GM21529 (cell line): ENCODE measurements around the gene MAP1LC3B.

ENCODE experiments used
- ATAC-seq: cut with Tn5 transposase; IDR thresholded peaks from one replicate; pipeline ENCODE4 v1.9.1; 2021; ENCODE audit not compliant: unreplicated experiment

MAP1LC3B gene

DNA sequence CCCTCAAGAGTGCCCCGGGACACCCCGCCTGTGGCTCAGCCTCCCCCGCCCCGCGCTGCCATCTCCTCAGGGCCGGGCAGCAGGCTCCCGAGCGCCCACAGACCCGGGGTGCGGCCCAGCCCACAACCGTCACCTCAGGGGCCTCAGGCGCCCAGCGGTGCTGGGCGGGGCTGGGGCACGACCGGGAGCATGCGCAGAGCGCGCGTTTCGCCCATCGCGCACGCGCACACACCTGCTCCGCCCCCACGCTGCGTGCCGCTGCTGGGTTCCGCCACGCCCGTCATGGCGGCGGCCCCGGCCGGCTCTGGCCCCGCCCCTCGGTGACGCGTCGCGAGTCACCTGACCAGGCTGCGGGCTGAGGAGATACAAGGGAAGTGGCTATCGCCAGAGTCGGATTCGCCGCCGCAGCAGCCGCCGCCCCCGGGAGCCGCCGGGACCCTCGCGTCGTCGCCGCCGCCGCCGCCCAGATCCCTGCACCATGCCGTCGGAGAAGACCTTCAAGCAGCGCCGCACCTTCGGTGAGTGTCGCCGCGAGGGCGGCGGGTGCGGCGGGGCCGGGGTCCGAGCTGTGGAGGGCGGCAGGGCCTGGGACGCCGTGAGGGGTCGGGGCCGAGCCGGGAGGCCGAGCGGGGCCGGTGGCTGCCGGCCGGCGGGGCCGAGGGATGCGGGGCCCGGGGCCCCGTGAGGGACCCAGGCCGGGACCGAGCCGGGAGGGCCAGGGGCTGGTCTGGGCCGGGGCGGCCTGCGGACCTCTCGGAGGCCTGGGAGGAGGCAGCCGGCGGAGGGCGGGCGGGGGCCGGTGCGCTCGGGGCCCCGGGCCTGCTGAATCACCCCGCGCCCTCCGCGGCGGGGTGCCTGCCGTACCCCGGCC, at the start of gene MAP1LC3B:
TSS of gene MAP1LC3B (plus strand) at position 387 of the 871 bp plus-strand sequence. CDS start at position 479, 92 bp downstream.
- ATAC-seq, result peak; percentile 50

- no peak for ATAC-seq
These were observed 49.6 kb upstream of the MAP1LC3B start for GRCh38 chr16:87342504-87342903.

DNA sequence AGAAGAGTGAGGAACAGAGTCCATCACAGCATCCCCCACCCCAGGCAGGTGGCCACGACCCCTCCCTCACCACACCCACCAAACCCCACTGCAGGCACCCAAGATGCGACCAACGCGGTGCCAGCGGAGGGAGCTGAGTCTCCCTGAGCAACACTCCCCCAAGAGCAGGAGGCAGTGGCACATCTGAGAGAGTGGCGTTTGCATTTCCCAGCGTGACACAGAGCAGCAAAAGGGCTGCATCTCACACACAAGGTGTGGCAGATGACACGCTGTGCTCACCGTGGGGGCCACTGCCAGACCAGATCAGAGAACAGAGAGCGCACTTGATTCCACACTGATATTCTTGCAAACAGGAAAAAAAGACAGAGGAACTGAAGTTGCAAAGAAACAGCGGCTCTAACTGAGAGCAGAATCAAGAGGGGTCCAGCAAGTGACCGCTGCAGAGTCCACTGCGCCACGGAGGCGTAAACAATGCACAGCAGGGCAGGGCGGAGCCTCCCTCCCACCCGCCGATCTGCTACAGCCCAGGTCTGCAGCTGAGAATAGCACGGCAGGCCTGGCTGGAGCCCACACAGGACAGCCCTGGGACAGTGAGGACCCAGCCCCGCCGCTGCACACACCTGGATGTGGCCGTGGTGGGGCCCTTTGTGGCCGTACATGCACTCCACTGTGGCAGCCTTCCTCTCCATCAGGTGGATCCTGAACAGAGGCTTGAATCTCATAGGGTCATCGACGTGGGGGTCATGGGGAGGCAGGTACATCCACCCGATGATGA, 49.0 kb upstream of the MAP1LC3B start:
- ATAC-seq, result no peak

- no peak for ATAC-seq
These were observed 48.4 kb upstream of the MAP1LC3B start for GRCh38 chr16:87343753-87344050.

GRCh38 chr16:87344165-87344930, 47.8 kb upstream of the MAP1LC3B start:
- no peak for ATAC-seq

GRCh38 chr16:87344931-87345631, 47.1 kb upstream of the MAP1LC3B start:
- ATAC-seq, result no peak

GRCh38 chr16:87345726-87346424, 46.3 kb upstream of the MAP1LC3B start:
- ATAC-seq, result no peak

GRCh38 chr16:87346517-87347060, 45.5 kb upstream of the MAP1LC3B start:
- no peak for ATAC-seq

- ATAC-seq, result no peak
These were observed 44.1 kb upstream of the MAP1LC3B start for GRCh38 chr16:87347932-87348615.

- no peak for ATAC-seq
These were observed 43.4 kb upstream of the MAP1LC3B start for GRCh38 chr16:87348616-87349157.

- no peak for ATAC-seq
These were observed 42.1 kb upstream of the MAP1LC3B start for GRCh38 chr16:87350031-87350430.

DNA sequence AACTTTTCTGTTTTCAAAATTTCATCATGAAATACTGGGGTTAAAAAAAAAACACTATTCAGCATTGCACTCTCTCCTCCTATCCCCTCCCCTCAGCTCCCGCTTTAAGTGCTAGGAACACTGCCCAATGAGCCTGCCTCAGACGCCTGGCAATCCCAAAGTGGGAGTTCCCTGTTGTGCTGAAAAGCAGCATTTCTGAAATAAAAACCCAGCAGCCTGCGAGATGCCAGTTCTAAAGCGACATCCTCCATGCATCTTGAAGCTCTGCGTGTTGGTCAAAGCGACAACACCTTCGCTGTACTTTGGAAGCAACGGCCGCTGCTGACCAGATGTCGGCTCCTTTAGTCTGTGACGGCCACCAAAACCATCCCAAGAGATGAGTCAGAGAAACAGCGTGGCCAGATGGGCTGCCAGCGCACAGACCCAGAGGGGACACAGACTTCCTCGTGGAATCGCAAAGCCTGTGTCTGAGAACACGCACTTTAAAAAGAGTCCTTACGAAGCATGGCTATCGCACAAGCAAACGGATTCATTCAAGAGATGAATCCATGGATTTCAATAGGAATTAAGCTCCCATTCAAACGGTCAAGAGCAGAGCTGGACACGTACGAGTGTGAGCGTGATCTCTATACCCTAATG, 41.3 kb upstream of the MAP1LC3B start:
- ATAC-seq, result no peak

- no peak for ATAC-seq
These were observed 40.8 kb upstream of the MAP1LC3B start for GRCh38 chr16:87351320-87351698.

GRCh38 chr16:87352818-87353217, 39.3 kb upstream of the MAP1LC3B start:
- no peak for ATAC-seq

- no peak for ATAC-seq
These were observed 38.5 kb upstream of the MAP1LC3B start for GRCh38 chr16:87353613-87354012.

DNA sequence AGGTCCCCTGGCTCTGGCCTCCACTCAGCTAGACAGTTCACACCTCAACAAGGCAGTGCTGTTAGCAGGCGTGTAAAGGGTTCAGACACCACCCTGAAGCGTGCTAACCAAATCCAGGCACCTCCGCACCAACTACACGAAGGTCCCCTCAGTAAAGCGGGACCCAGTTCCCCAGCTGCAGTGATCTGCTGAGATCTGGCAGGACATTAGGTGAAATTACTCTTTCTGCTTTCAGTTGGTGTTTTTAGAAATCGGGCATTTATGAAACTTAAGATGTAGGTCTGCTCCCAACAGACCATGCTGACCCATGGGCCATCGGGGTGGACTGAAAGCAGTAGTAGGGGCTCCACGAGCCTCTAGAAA, 35.7 kb upstream of the MAP1LC3B start:
- no peak for ATAC-seq

DNA sequence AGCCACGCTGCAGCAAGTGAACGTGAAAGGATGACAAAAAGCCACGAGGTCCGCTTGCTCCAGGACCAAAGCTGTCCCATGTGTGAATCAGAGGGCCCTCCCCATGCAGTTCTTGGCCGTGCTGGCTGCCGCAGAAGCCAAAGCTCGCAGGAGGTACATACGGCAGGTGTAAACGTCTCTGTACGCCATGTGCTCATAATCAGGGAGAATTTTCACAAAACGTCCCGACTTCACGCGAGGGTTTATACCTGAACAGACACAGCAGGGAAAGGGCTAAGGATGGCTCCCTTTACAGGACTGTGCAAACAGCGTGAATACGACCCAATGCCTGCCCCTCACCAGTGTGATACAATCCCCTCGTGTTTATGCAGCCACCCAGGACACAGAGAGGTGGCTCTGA, 33.9 kb upstream of the MAP1LC3B start:
- no peak for ATAC-seq

GRCh38 chr16:87358696-87359095, 33.4 kb upstream of the MAP1LC3B start:
- ATAC-seq, result no peak

DNA sequence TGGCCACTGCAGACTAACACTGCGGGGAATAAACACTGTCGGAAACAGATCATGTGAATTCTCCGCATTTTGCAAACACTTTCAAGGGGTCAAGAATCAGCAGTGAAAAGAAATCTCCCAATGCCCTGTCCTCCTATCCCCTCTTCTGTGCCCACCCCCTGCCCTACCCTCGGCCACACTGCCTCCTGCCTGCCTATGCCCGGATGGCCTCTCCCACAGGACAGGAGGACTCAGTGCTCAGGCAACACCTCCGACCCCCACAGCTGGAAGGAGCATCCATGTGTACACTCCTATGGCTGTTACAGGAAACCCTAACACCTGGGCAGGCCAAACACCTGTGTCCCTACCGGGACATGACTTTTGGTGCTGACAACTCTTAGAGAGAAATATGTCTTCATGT, 33.0 kb upstream of the MAP1LC3B start:
- no peak for ATAC-seq
